Keratinocyte (primary cell): ENCODE data around the gene NAA15. TPM values are rescaled to one million over a fixed set of nuclear protein-coding genes. Genes with fewer than 3 reads are reported as not detected.
"Not testable (repeated sequence)": the region's sequence is repeated elsewhere in the genome, so short reads cannot be mapped to it uniquely, and the experiment has no call there.

Experiments
- DNase-seq: peaks from one replicate; pipeline ENCODE4 v3.0.0-alpha.2; 2011; ENCODE audit warnings: low read depth, missing footprints, low spot score
- FAIRE-seq: peaks from 2 replicates; lab custom pipeline; 2011; peaks lifted over from hg19 to GRCh38; lab: Jason Lieb, UNC
- H2AFZ ChIP-seq: 2 replicates; pipeline ENCODE4 v1.6.0; 2012; ENCODE audit warnings: low read length, control low read depth, inconsistent platforms; ENCODE audit not compliant: control insufficient read depth
- H3K27ac ChIP-seq: 2 replicates; pipeline ENCODE4 v1.5.1; 2011; ENCODE audit warnings: low read length; ENCODE audit not compliant: control insufficient read depth, insufficient read depth
- H3K27me3 ChIP-seq: 3 replicates; pipeline ENCODE4 v1.6.0; 2011; ENCODE audit warnings: low read length; ENCODE audit not compliant: control insufficient read depth, insufficient read depth; ENCODE audit errors: extremely low read depth
- H3K36me3 ChIP-seq, 2 experiments: 2 replicates in 1 of 2; 3 replicates in 1 of 2; pipeline ENCODE4 v1.5.1; 2011; ENCODE audit warnings: low read length in 2 of 2, mild to moderate bottlenecking in 1 of 2; ENCODE audit not compliant: control insufficient read depth in 2 of 2, insufficient read depth in 2 of 2; ENCODE audit errors: extremely low read depth in 1 of 2
- H3K4me1 ChIP-seq: 3 replicates; pipeline ENCODE4 v1.5.1; 2011; ENCODE audit warnings: low read length; ENCODE audit not compliant: control insufficient read depth, insufficient read depth; ENCODE audit errors: extremely low read depth
- H3K4me2 ChIP-seq: 3 replicates; pipeline ENCODE4 v1.6.0; 2011; ENCODE audit warnings: low read depth, low read length; ENCODE audit not compliant: control insufficient read depth, insufficient read depth; ENCODE audit errors: extremely low read depth
- H3K4me3 ChIP-seq, 3 experiments: fragments of 200-600 bp in 1 of 3; sonication (generic) in 1 of 3; 2 replicates in 2 of 3; 3 replicates in 1 of 3; pipeline ENCODE4 v1.5.1; 2011 to 2016; ENCODE audit warnings: low read length in 3 of 3, mild to moderate bottlenecking in 3 of 3, control low read depth in 2 of 3, inconsistent platforms in 1 of 3, low read depth in 1 of 3, mixed read lengths in 1 of 3, mixed run types in 1 of 3, moderate library complexity in 1 of 3; ENCODE audit not compliant: control insufficient read depth in 2 of 3, insufficient read depth in 2 of 3; ENCODE audit errors: extremely low read depth in 1 of 3
- H3K79me2 ChIP-seq: 2 replicates; pipeline ENCODE4 v1.6.0; 2012; ENCODE audit warnings: low read length; ENCODE audit not compliant: control insufficient read depth, insufficient read depth
- H3K9ac ChIP-seq: 3 replicates; pipeline ENCODE4 v1.6.0; 2011; ENCODE audit warnings: low read length; ENCODE audit not compliant: control insufficient read depth, insufficient read depth; ENCODE audit errors: extremely low read depth
- H3K9me1 ChIP-seq: 3 replicates; pipeline ENCODE4 v1.6.0; 2011; ENCODE audit warnings: low read length; ENCODE audit not compliant: control insufficient read depth, insufficient read depth; ENCODE audit errors: extremely low read depth
- H3K9me3 ChIP-seq: 2 replicates; pipeline ENCODE4 v1.5.1; 2012; ENCODE audit warnings: low read depth, low read length; ENCODE audit not compliant: control insufficient read depth
- H4K20me1 ChIP-seq: 3 replicates; pipeline ENCODE4 v1.6.0; 2011; ENCODE audit warnings: low read length; ENCODE audit not compliant: control insufficient read depth, insufficient read depth; ENCODE audit errors: extremely low read depth
- EZH2 ChIP-seq: IDR thresholded peaks from one replicate; pipeline ENCODE4 v1.6.1; 2012; ENCODE audit warnings: inconsistent platforms, mild to moderate bottlenecking, low read length, moderate library complexity
- dilution Hi-C: fragments of 300-500 bp; cut with MboI; formaldehyde crosslinking; loops from one replicate; pipeline ENCODE4 v1.7.0; 2020; ENCODE audit warnings: low sequenced_read_pairs; ENCODE audit not compliant: extremely low pct_ligation_motif_present
- polyA plus RNA-seq, 5 experiments: library from polyadenylated mRNA; depleted of rRNA in 3 of 5; stranded (reverse) in 3 of 5; stranded (forward) in 1 of 5; unstranded in 1 of 5; fragments of >200 nt; gene quantifications; 1 replicate in 1 of 5; 2 replicates in 3 of 5; 3 replicates in 1 of 5; pipeline versions ENCODE4 v1.2.1 to v1.2.3, GENCODE V29; 2011 to 2012; ENCODE audit warnings: missing spikeins in 2 of 5, low read depth in 1 of 5, low replicate concordance in 1 of 5
- TF ChIP-seq, protein P1 (sequence below), 3 experiments: IDR thresholded peaks in 1 of 3; conservative IDR thresholded peaks in 1 of 3; optimal IDR thresholded peaks in 1 of 3; 2 replicates in 2 of 3; 3 replicates in 1 of 3; pipeline versions ENCODE3 to v1.5.1; 2011; ENCODE audit warnings: low read length in 3 of 3, mild to moderate bottlenecking in 3 of 3, moderate library complexity in 2 of 3, control low read depth in 1 of 3, inconsistent platforms in 1 of 3; ENCODE audit not compliant: insufficient read depth in 2 of 3; ENCODE audit errors: extremely low read depth in 1 of 3

NAA15 gene
- polyA plus RNA-seq, 1 donor (not counting 4 experiments of a cell fraction or from before 2014, with no cell fraction given), result 37.2 TPM

DNA sequence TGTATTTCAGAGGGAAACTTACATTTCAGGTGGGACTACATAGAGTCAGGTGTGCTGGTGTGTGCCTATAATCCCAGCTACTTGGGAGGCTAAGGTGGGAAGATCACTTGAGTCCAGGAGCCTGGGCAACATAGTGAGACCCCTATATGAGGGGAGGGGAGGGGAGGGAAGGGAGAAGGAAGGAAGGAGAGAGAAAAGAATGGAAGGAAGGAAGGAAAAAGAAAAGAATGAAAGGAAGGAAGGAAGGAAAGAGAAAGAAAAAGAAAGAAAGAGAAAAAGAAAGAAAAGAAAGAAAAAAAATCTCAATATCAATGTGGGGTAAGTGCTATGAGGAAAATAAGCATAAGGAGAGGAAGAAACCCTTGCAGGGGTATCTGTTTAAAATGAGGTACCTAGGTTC, 109.0 kb downstream of the NAA15 start:
- Histone ChIP-seq H2AFZ (no peak overlapping the region), H4K20me1 (no peaks in the 10 kb centered on the region), H3K27me3 (no peaks in the 10 kb centered on the region), H3K4me3 (no peak overlapping the region), H3K9ac (no peak overlapping the region), H3K9me3 (no peaks in the 10 kb centered on the region), H3K79me2 (no peaks in the 10 kb centered on the region), H3K4me2 (no peak overlapping the region), H3K9me1 (no peaks in the 10 kb centered on the region), H3K4me1 (no peaks in the 10 kb centered on the region), H3K36me3 (peaks cover 0 to 2% of the 10 kb centered on the region in 2 experiments), H3K27ac (no peak overlapping the region)
- FAIRE-seq (no peak), DNase-seq (no peak)
- dilution Hi-C loops, result no loop called here
- TF ChIP-seq EZH2, result no peak
- TF ChIP-seq, protein P1, sequence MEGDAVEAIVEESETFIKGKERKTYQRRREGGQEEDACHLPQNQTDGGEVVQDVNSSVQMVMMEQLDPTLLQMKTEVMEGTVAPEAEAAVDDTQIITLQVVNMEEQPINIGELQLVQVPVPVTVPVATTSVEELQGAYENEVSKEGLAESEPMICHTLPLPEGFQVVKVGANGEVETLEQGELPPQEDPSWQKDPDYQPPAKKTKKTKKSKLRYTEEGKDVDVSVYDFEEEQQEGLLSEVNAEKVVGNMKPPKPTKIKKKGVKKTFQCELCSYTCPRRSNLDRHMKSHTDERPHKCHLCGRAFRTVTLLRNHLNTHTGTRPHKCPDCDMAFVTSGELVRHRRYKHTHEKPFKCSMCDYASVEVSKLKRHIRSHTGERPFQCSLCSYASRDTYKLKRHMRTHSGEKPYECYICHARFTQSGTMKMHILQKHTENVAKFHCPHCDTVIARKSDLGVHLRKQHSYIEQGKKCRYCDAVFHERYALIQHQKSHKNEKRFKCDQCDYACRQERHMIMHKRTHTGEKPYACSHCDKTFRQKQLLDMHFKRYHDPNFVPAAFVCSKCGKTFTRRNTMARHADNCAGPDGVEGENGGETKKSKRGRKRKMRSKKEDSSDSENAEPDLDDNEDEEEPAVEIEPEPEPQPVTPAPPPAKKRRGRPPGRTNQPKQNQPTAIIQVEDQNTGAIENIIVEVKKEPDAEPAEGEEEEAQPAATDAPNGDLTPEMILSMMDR (optimal IDR thresholded peaks at IDR 0.05 in 1 of 3, IDR thresholded peaks at IDR 0.05 in 1 of 3, conservative IDR thresholded peaks at IDR 0.05 in 1 of 3; ENCODE audit: extremely low read depth in 1 of 3, insufficient read depth in 2 of 3, low read length in 3 of 3), result no peak

DNA sequence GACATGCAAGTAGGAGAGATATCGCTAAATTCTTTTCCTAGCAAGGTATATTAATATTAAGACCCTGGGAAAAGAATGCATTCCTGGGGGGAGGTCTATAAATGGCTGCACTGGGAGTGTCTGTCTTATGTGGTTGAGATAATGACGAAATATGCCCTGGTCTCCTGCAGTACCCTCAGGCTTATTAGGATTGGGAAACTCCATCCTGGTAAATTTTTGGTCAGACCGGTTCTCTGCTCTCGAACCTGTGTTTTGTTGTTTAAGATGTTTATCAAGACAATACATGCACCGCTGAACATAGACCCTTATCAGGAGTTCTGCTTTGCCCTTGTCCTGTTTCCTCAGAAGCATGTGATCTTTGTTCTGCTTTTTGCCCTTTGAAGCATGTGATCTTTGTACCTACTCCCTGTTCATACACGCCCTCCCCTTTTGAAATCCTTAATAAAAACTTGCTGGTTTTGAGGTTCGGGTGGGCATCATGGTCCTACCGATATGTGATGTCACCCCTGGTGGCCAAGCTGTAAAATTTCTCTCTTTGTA, 113.4 kb downstream of the NAA15 start:
- H3K79me2 ChIP-seq, H3K9me1 ChIP-seq, DNase-seq, H3K4me2 ChIP-seq, H3K4me3 ChIP-seq, H3K27me3 ChIP-seq, H3K9ac ChIP-seq, H3K36me3 ChIP-seq, H4K20me1 ChIP-seq, H2AFZ ChIP-seq, H3K27ac ChIP-seq, dilution Hi-C loops, FAIRE-seq, H3K9me3 ChIP-seq: not testable (repeated sequence)
- H3K4me1 ChIP-seq, result peaks cover 15% of the 10 kb centered on the region
